K562 (cell line): Measurements from ENCODE around the gene TRAP1. TPM values are rescaled to one million over a fixed set of nuclear protein-coding genes. Genes with fewer than 3 reads are reported as not detected.

ENCODE experiments used
- ATAC-seq: fragments of 200-7000 bp; cut with Tn5 transposase; 3 replicates; pipeline ENCODE4 v1.9.1; 2020; ENCODE audit warnings: moderate library complexity
- BruUV-seq: library from RNA; stranded (reverse); fragments of 400-500 nt; replicated peaks from 2 replicates; lab custom pipeline; 2021; lab: Mats Ljungman, UMichigan
- CTCF ChIA-PET: fragments of 300-600 bp; formaldehyde crosslinking; extraction: SDS; loops from one replicate; lab custom pipeline; 2021; ENCODE audit warnings: low intra/inter-chr PET ratio; lab: Yijun Ruan, JAX
- POLR2A ChIA-PET: fragments of 300-600, 350-650 bp; sonication (Branson Sonifier 250); formaldehyde crosslinking; extraction: SDS; loops from one replicate; lab custom pipeline; 2021; ENCODE audit warnings: antibody characterized with exemption, inconsistent platforms; lab: Yijun Ruan, JAX
- DNase-seq, 4 experiments: peaks; one replicate each; pipeline versions ENCODE4 v3.0.0 to v3.0.0-alpha.2; 2011 to 2018; ENCODE audit warnings: low spot score in 3 of 4, mixed read lengths in 3 of 4; ENCODE audit errors: extremely low read depth in 1 of 4
- FAIRE-seq: peaks from 2 replicates; lab custom pipeline; 2011; peaks lifted over from hg19 to GRCh38; lab: Jason Lieb, UNC
- H2AFZ ChIP-seq: 2 replicates; pipeline ENCODE4 v1.6.0; 2011; ENCODE audit warnings: low read depth, low read length, control low read depth, inconsistent platforms
- H3K27ac ChIP-seq: fragments of 200-600 bp; 3 replicates; pipeline ENCODE4 v1.8.0; 2011; ENCODE audit warnings: low read depth, mild to moderate bottlenecking, control low read depth, inconsistent platforms, low read length, moderate library complexity, mixed read lengths; ENCODE audit errors: extremely low read depth
- H3K27me3 ChIP-seq, 2 experiments: fragments of 300-600 bp in 1 of 2; 2 replicates in 1 of 2; 3 replicates in 1 of 2; pipeline versions ENCODE4 v1.6.0 to v1.8.0; 2011; ENCODE audit warnings: inconsistent platforms in 2 of 2, low read length in 2 of 2, mild to moderate bottlenecking in 1 of 2, mixed read lengths in 1 of 2, moderate library complexity in 1 of 2; ENCODE audit not compliant: control insufficient read depth in 2 of 2, insufficient read depth in 2 of 2
- H3K36me3 ChIP-seq: fragments of 300-600 bp; 3 replicates; pipeline ENCODE4 v1.8.0; 2011; ENCODE audit warnings: mild to moderate bottlenecking, low read length, inconsistent platforms; ENCODE audit not compliant: control insufficient read depth, insufficient read depth
- H3K4me1 ChIP-seq, 2 experiments: fragments of 200-600 bp in 1 of 2; replicated peaks in 1 of 2; 2 replicates in 1 of 2; 3 replicates in 1 of 2; pipeline versions ENCODE4 v1.5.1 to v1.8.0; 2011; ENCODE audit warnings: inconsistent platforms in 2 of 2, low read length in 2 of 2, mild to moderate bottlenecking in 1 of 2, mixed read lengths in 1 of 2, moderate library complexity in 1 of 2; ENCODE audit not compliant: control insufficient read depth in 2 of 2, insufficient read depth in 2 of 2
- H3K4me2 ChIP-seq: 2 replicates; pipeline ENCODE4 v1.6.1; 2011; ENCODE audit warnings: low read length, control low read depth, inconsistent platforms, mixed read lengths; ENCODE audit not compliant: insufficient read depth
- H3K4me3 ChIP-seq: fragments of 200-600 bp; sonication (generic), shearing (Covaris generic); 2 replicates; pipeline ENCODE4 v1.5.1; 2016; ENCODE audit warnings: control low read depth, inconsistent platforms
- H3K79me2 ChIP-seq: fragments of 200-600 bp; 3 replicates; pipeline ENCODE4 v1.8.0; 2011; ENCODE audit warnings: low read length, inconsistent platforms; ENCODE audit not compliant: control insufficient read depth, insufficient read depth
- H3K9ac ChIP-seq, 2 experiments: 2 replicates each; pipeline versions ENCODE4 v1.6.0 to v1.6.1; 2011; ENCODE audit warnings: low read depth in 2 of 2, low read length in 2 of 2, control low read depth in 1 of 2, inconsistent platforms in 1 of 2, mild to moderate bottlenecking in 1 of 2, mixed read lengths in 1 of 2; ENCODE audit not compliant: insufficient read depth in 1 of 2
- H3K9me1 ChIP-seq: one replicate; pipeline ENCODE4 v1.6.0; 2011; ENCODE audit warnings: inconsistent platforms, mild to moderate bottlenecking, low read length, moderate library complexity; ENCODE audit not compliant: control insufficient read depth, insufficient read depth
- H3K9me3 ChIP-seq: replicated peaks from 2 replicates; pipeline ENCODE4 v1.5.1; 2011; ENCODE audit warnings: low read depth, low read length, inconsistent platforms; ENCODE audit not compliant: control insufficient read depth, insufficient read depth
- H4K20me1 ChIP-seq: replicated peaks from 2 replicates; pipeline ENCODE4 v1.6.1; 2011; ENCODE audit warnings: low read length, inconsistent platforms, mixed read lengths; ENCODE audit not compliant: control insufficient read depth, insufficient read depth
- NFATC3 ChIP-seq: fragments of 450-650 bp; IDR thresholded peaks from 2 replicates; pipeline ENCODE4 v1.6.1; 2017; ENCODE audit warnings: mild to moderate bottlenecking
- NFIC ChIP-seq: fragments of 450-650 bp; IDR thresholded peaks from 2 replicates; pipeline ENCODE4 v1.6.1; 2017; ENCODE audit warnings: mild to moderate bottlenecking, inconsistent platforms
- NFIX ChIP-seq: fragments of 250-450 bp; sonication (Bioruptor Pico); IDR thresholded peaks from 2 replicates; pipeline ENCODE4 v1.4.0; 2020; ENCODE audit warnings: low read depth, mild to moderate bottlenecking, moderate library complexity
- SAP30 ChIP-seq: fragments of 200-600 bp; sonication (generic); IDR thresholded peaks from 2 replicates; pipeline ENCODE4 v1.6.1; 2012; ENCODE audit warnings: borderline replicate concordance, low read depth, mild to moderate bottlenecking, moderate library complexity, low read length, control low read depth, inconsistent platforms; ENCODE audit not compliant: insufficient read depth, poor library complexity, severe bottlenecking
- SMARCC2 ChIP-seq: fragments of 450-650 bp; IDR thresholded peaks from 2 replicates; pipeline ENCODE4 v1.6.1; 2017; ENCODE audit warnings: antibody characterized with exemption, moderate library complexity, mild to moderate bottlenecking, low read depth
- WGBS: fragments of 100-300 bp; shearing (Covaris generic); methylation state at CpG from one replicate; pipeline ENCODE4 v1.1.6; 2016; ENCODE audit warnings: low coverage, mixed read lengths; ENCODE audit not compliant: insufficient coverage; ENCODE audit errors: missing lambda C conversion rate; 5-methylcytosine and 5-hydroxymethylcytosine counted together
- in situ Hi-C: fragments of 300-500 bp; cut with MboI; formaldehyde crosslinking; loops from 4 replicates; pipeline ENCODE4 v1.15.0; 2018; ENCODE audit warnings: inconsistent platforms, mixed read lengths
- intact Hi-C: fragments of 100-400 bp; cut with micrococcal nuclease; formaldehyde crosslinking; loops from 2 replicates; pipeline ENCODE4 v1.14.2; 2022
- polyA plus RNA-seq, 8 experiments: library from polyadenylated mRNA; depleted of rRNA in 4 of 8; stranded (reverse) in 5 of 8; unstranded in 3 of 8; fragments of >200 nt; fragmentation: Nextera tagmentation in 2 of 8; fragmentation: Illumina TruSeq in 1 of 8; extraction: Ambion mirVana in 2 of 8; extraction: Trizol in 1 of 8; gene quantifications; 2 replicates each; pipeline versions ENCODE4 v1.2.1 to v1.2.3, GENCODE V29; 2011 to 2014; ENCODE audit warnings: inconsistent platforms in 1 of 8, missing spikeins in 1 of 8
- total RNA-seq, 7 experiments: library from RNA; depleted of rRNA in 6 of 7; stranded (reverse); fragments of >200 nt in 6 of 7; fragmentation: Illumina TruSeq in 2 of 7; extraction: Trizol in 2 of 7; gene quantifications; 2 replicates each; pipeline versions ENCODE4 v1.2.1 to v1.2.3, GENCODE V29; 2011 to 2021; ENCODE audit warnings: low replicate concordance in 1 of 7

TRAP1 gene
- total and polyA plus RNA-seq, 9 of the 15 experiments (the other 6 are each of a cell fraction or from before 2014, with no cell fraction given), result 19.1 to 436 (median 301) TPM

GRCh38 chr16:3748307-3748706 is 31.0 kb upstream of the TRAP1 start:
- POLR2A ChIA-PET, result no interaction called here
- Histone ChIP-seq H3K4me2 (no peak overlapping the region), H4K20me1 (no peaks in the 10 kb centered on the region), H3K4me3 (no peak overlapping the region), H3K79me2 (no peaks in the 10 kb centered on the region), H3K4me1 (no peaks in the 10 kb centered on the region), H3K27ac (no peak overlapping the region), H3K36me3 (peaks cover 49% of the 10 kb centered on the region), H3K27me3 (no peaks in the 10 kb centered on the region), H3K9me1 (no peaks in the 10 kb centered on the region), H3K9me3 (no peaks in the 10 kb centered on the region), H2AFZ (no peak overlapping the region), H3K9ac (no peak overlapping the region)
- FAIRE-seq (no peak), DNase-seq (no peak), ATAC-seq (no peak)
- WGBS, result 90% methylated on average over 5 of the region's 5 CpGs
- CTCF ChIA-PET, result no interaction called here
- in situ Hi-C loops, result no loop called here
- no TSS peak for BruUV-seq
- intact Hi-C loops, result no loop called here
- TF ChIP-seq NFIC (peak; percentile 85), NFATC3 (no peak), NFIX (CRISPR knock-in tag) (peak; percentile 50; the same call in 1 of the 2 replicates)

DNA sequence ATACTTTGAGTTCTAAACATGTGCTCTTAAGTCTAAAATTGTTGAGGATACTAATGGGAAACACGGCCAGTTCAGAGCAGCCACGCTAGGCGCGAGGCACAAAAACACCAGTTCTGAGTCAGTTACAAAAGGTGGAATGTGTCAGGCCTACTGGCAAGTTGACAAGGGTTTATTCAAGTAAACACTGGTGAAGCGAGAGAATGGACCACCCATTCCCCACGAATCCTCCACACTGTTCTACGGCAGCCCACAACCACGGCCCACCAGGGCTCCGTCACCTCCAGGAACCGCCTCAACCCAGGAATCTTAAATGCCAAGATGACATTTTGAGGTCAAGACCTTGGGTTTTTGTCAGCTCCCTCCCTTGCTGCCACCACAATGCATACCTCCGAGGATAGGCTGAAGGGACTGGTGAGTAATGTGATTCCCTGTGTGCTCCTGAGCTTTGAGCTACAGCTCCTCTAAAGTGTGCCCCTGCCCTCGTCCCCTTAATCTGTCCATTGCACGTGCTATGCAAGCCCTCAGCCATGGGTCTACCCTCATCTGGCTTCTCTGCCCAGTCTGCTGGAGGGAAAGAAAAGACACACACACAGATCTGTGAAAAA is 28.5 kb upstream of the TRAP1 start:
- CTCF ChIA-PET, result no interaction called here
- intact Hi-C loops, result no loop called here
- no peaks in the 10 kb centered on the region for H3K79me2 ChIP-seq
- H3K4me1 ChIP-seq, result no peaks in the 10 kb centered on the region
- no peak for ATAC-seq
- 94% methylated on average over 13 of the region's 13 CpGs for WGBS
- no peak overlapping the region for H3K9ac ChIP-seq
- H3K9me3 ChIP-seq, result no peaks in the 10 kb centered on the region
- H3K4me2 ChIP-seq, result no peak overlapping the region
- no peak overlapping the region for H2AFZ ChIP-seq
- no peaks in the 10 kb centered on the region for H3K9me1 ChIP-seq
- no peak overlapping the region for H3K4me3 ChIP-seq
- TF ChIP-seq SMARCC2, result no peak
- no peak for TF ChIP-seq SAP30
- TF ChIP-seq, all 486 proteins: peak for 0
- no peak overlapping the region for H3K27ac ChIP-seq
- POLR2A ChIA-PET, result interaction anchor here (0.6 to 1.5 kb wide), 5 partner anchors 10 to 132 kb away, joined by 3 to 4 read pairs (median 3); no protein-coding TSS in a partner anchor
- BruUV-seq, result no TSS peak
- H3K27me3 ChIP-seq, result no peaks in the 10 kb centered on the region
- in situ Hi-C loops, result no loop called here
- no peak for FAIRE-seq
- no peaks in the 10 kb centered on the region for H4K20me1 ChIP-seq
- H3K36me3 ChIP-seq, result peaks cover 53% of the 10 kb centered on the region
- DNase-seq, result no peak
